Activated B cell treated with CpG ODN at 0.5 μM for 24 hours (primary cell): ENCODE results near the gene RIPOR3. TPM values are rescaled to one million over a fixed set of nuclear protein-coding genes. Genes with fewer than 3 reads are reported as not detected.
"Not testable (repeated sequence)": the region's sequence is repeated elsewhere in the genome, so short reads cannot be mapped to it uniquely, and the experiment has no call there.

Source experiments
- ATAC-seq: fragments of 200-7000 bp; cut with Tn5 transposase; one replicate; pipeline ENCODE4 v1.10.0; 2021; ENCODE audit warnings: low read depth, mild to moderate bottlenecking, moderate library complexity
- CTCF ChIA-PET: fragments of 350-600 bp; sonication (Branson Sonifier 250); formaldehyde crosslinking; loops from one replicate; lab custom pipeline; 2021; ENCODE audit warnings: antibody characterized with exemption; lab: Charles Lee
- POLR2A ChIA-PET: fragments of 350-600 bp; sonication (Branson Sonifier 250); formaldehyde crosslinking; loops from one replicate; lab custom pipeline; 2021; ENCODE audit warnings: antibody characterized with exemption; lab: Charles Lee
- DNase-seq: peaks from one replicate; pipeline ENCODE4 v3.0.0; 2022
- H3K27ac Mint-ChIP-seq: one replicate; pipeline ENCODE4 v1.8.0; 2020; ENCODE audit warnings: mixed read lengths
- H3K27me3 Mint-ChIP-seq: one replicate; pipeline ENCODE4 v1.8.0; 2021; ENCODE audit warnings: mixed read lengths
- H3K36me3 Mint-ChIP-seq: one replicate; pipeline ENCODE4 v1.8.0; 2021; ENCODE audit warnings: low read depth, mixed read lengths
- H3K4me1 Mint-ChIP-seq: one replicate; pipeline ENCODE4 v1.8.0; 2021; ENCODE audit warnings: mixed read lengths
- H3K4me3 Mint-ChIP-seq: one replicate; pipeline ENCODE4 v1.8.0; 2020; ENCODE audit warnings: mild to moderate bottlenecking, mixed read lengths
- H3K9me3 Mint-ChIP-seq: one replicate; pipeline ENCODE4 v1.8.0; 2020; ENCODE audit warnings: mixed read lengths
- CTCF ChIP-seq: fragments of 200-600 bp; IDR thresholded peaks from one replicate; pipeline ENCODE4 v1.8.0; 2022; ENCODE audit warnings: antibody characterized with exemption, mild to moderate bottlenecking
- intact Hi-C: fragments of 100-400 bp; cut with micrococcal nuclease; formaldehyde crosslinking; loops from one replicate; pipeline ENCODE4 v1.15.1; 2024
- total RNA-seq: library from RNA; stranded (reverse); gene quantifications from 2 replicates; pipeline ENCODE4 v1.2.3, GENCODE V29; 2022

Gene RIPOR3
- total RNA-seq, 1 donor from 2014 or later, result not detected

GRCh38 chr20:50719328-50719727, 28.0 kb upstream of the RIPOR3 start:
- ChIA-PET CTCF (no interaction called here), POLR2A (no interaction called here)
- Mint-ChIP-seq H3K4me3 (no peak overlapping the region), H3K4me1 (no peaks in the 10 kb centered on the region), H3K9me3 (no peaks in the 10 kb centered on the region), H3K27me3 (peaks cover 8% of the 10 kb centered on the region), H3K36me3 (no peaks in the 10 kb centered on the region), H3K27ac (no peak overlapping the region)
- ATAC-seq (no peak), DNase-seq (no peak)
- intact Hi-C loops, result no loop called here
- no peak for TF ChIP-seq CTCF

GRCh38 chr20:50717974-50718761, 26.8 kb upstream of the RIPOR3 start:
- Mint-ChIP-seq H3K4me3 (no peak overlapping the region), H3K27me3 (peaks cover 16% of the 10 kb centered on the region), H3K4me1 (no peaks in the 10 kb centered on the region), H3K27ac (no peak overlapping the region), H3K36me3 (no peaks in the 10 kb centered on the region), H3K9me3 (no peaks in the 10 kb centered on the region)
- ChIA-PET CTCF (interaction anchor here (0.8 to 1.2 kb wide), 2 partner anchors 31 kb away, joined by 3 to 5 read pairs; no protein-coding TSS in a partner anchor), POLR2A (no interaction called here)
- no peak for TF ChIP-seq CTCF
- DNase-seq, result no peak
- intact Hi-C loops, result no loop called here
- ATAC-seq, result no peak

- Mint-ChIP-seq H3K4me3 (no peak overlapping the region), H3K9me3 (no peaks in the 10 kb centered on the region), H3K27me3 (peaks cover 22% of the 10 kb centered on the region), H3K27ac (no peak overlapping the region), H3K36me3 (no peaks in the 10 kb centered on the region), H3K4me1 (no peaks in the 10 kb centered on the region)
- DNase-seq (no peak), ATAC-seq (no peak)
- intact Hi-C loops, result no loop called here
- ChIA-PET CTCF (interaction anchor here (1.2 kb wide), 1 partner anchor 32 kb away, joined by 5 read pairs; no protein-coding TSS in a partner anchor), POLR2A (no interaction called here)
- no peak for TF ChIP-seq CTCF
Observed at GRCh38 chr20:50717312-50717711, 26.0 kb upstream of the RIPOR3 start.

GRCh38 chr20:50716518-50716917, 25.2 kb upstream of the RIPOR3 start:
- TF ChIP-seq CTCF, result no peak
- H3K36me3 Mint-ChIP-seq, result no peaks in the 10 kb centered on the region
- intact Hi-C loops, result no loop called here
- DNase-seq (no peak), ATAC-seq (no peak)
- no peak overlapping the region for H3K27ac Mint-ChIP-seq
- peaks cover 24% of the 10 kb centered on the region for H3K27me3 Mint-ChIP-seq
- no peaks in the 10 kb centered on the region for H3K4me1 Mint-ChIP-seq
- ChIA-PET CTCF (interaction anchor here (1.2 kb wide), 1 partner anchor 32 kb away, joined by 5 read pairs; no protein-coding TSS in a partner anchor), POLR2A (no interaction called here)
- no peak overlapping the region for H3K4me3 Mint-ChIP-seq
- H3K9me3 Mint-ChIP-seq, result no peaks in the 10 kb centered on the region

GRCh38 chr20:50715694-50716093, 24.4 kb upstream of the RIPOR3 start:
- no peak overlapping the region for H3K4me3 Mint-ChIP-seq
- ChIA-PET CTCF (no interaction called here), POLR2A (no interaction called here)
- intact Hi-C loops, result no loop called here
- H3K4me1 Mint-ChIP-seq, result no peaks in the 10 kb centered on the region
- H3K27ac Mint-ChIP-seq, result no peak overlapping the region
- H3K27me3 Mint-ChIP-seq, result peaks cover 29% of the 10 kb centered on the region
- no peaks in the 10 kb centered on the region for H3K36me3 Mint-ChIP-seq
- H3K9me3 Mint-ChIP-seq, result no peaks in the 10 kb centered on the region
- no peak for TF ChIP-seq CTCF
- DNase-seq (no peak), ATAC-seq (no peak)

GRCh38 chr20:50714426-50714825, 23.1 kb upstream of the RIPOR3 start:
- ATAC-seq, DNase-seq, H3K9me3 Mint-ChIP-seq, H3K27ac Mint-ChIP-seq, POLR2A ChIA-PET, intact Hi-C loops, H3K4me1 Mint-ChIP-seq, H3K4me3 Mint-ChIP-seq, H3K36me3 Mint-ChIP-seq, CTCF ChIA-PET: not testable (repeated sequence)
- peaks cover 31% of the 10 kb centered on the region for H3K27me3 Mint-ChIP-seq
